NCI-H748 treated with DMSO at 0.1 percent for 48 hours (cell line): Measurements from ENCODE around the gene ESPNL.
"Not testable (repeated sequence)": the region's sequence is repeated elsewhere in the genome, so short reads cannot be mapped to it uniquely, and the experiment has no call there.

Source experiments
- DNase-seq: peaks from one replicate; lab custom pipeline; 2025; lab: John Stamatoyannopoulos, UW

The ESPNL gene

DNA sequence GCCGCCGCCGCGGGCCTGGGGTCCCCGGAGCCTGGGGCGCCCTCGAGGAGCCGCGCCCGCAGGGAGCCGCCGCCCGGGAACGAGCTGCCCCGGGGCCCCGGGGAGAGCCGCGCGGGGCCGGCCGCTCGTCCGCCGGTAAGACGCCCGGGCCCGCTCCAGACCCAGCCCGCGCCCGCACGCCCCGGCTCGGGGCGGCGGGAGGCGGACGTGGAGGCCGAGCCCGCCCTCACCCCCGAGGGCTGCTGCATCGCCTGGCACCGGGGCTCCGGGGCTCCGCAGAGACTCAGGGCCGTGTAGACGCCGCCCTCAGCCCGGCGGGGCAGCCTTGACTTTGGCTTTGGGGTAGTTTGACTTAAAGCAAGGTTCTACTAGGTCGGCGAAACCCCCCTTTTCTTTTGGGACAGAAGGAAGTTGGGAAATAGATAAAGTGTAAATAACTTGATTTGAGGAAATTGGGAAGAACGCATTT lies 59.0 kb downstream of the ESPNL start:
- no peak for DNase-seq

DNA sequence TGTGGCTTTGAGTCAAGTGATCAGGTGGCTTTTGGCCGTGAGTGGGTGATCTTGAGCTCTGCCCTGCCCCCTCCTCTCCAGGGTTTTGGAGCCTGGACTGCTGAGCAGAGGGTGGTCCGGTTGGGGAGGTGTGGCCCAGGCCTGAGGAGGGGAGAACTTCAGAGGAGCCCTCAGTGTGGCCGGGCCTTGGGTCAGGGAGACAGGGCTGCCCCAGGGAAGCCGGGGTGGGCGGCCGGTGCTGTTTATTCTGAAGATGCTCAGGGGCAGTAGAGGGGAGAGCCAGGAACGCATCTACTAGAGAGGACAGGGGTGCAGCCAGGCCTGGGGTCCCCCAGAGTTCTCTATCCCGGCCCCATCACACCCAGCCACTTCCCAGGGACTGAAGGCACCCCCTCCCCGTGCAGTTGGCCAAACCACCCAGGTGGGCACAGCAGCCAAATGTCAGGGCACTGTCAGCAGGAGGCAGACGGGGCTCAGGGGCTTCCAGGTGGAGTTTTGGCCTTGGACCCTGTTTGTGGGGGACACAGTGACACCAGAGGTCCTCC lies 59.6 kb downstream of the ESPNL start:
- DNase-seq = no peak

DNA sequence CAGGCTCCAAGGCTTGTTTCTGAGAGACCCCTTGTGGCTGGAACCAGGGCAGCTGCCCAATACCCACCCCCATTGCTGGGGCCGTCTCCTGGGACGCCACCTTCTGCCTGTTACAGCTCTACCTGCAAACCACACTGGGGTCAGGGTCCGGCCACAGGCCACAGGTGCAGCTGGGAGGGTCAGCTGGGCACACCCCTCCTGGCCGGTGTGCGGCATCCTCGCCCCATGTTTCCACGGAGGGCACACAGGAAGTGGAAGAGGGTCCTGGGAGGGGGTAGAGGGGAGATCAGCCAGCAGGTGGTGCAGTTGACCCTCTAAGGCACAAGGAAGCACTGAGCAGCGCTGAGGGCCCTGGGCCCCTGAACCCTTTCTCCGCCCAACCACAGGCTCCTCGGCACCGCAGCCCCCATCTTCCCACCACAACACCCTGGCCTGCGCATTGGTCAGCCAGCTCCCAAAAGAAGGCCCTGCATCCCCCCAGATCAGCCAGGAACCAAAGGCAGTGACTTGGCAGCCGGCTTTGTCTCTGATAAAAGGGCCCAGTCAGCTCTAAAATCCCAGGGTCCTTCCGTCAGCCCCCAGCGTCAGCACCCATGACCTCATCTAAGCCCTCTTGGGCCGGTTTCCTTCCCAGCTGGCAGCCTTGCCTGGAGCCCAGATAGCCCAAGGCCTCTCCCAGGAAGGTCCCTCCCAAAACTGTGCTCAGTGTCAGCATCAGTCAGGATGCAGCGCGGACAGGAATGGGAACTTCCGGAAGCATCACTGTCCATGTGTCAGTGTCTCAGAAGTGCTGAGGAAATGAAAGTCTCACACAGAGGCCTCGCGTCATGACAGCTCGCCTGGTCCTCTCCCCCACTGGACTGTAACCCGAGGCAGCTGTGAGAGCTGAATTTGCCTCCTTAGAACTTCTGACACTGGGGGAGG lies 60.3 kb downstream of the ESPNL start:
- DNase-seq = no peak

DNA sequence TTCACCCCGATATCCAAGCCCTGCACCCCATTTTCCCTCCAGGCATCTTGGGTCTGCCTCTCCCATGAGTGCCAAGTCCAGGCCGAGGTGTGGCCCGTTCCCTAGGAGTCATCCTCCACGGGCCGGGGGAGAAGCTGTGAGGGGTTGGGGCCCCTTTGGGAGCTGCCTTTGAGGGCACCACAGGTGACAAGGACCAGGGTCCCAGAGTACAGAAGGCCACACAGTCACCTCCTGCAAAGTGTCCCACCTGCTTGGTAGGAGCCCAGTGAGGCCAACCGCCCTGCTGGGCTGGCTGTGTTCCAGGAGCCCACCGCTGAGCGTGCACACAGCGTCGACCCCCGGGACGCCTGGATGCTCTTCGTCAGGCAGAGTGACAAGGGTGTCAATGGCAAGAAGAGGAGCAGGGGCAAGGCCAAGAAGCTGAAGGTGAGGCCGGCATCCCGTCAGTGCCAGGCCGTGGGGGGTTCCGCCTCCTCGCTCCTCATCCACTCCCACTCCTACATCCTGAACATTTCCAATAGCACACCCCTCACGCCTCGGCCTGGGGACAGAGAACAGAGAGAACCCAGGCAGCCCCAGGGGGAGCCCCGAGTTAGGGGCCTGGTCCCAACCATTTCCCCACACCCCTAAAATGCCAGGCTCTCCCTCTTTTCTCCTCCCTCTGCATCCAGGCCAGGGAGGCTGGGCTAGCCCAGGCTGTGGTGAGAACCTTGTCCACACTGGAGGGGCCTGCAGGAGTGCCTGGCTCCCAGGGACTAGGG lies 61.3 kb downstream of the ESPNL start:
- no peak for DNase-seq

DNA sequence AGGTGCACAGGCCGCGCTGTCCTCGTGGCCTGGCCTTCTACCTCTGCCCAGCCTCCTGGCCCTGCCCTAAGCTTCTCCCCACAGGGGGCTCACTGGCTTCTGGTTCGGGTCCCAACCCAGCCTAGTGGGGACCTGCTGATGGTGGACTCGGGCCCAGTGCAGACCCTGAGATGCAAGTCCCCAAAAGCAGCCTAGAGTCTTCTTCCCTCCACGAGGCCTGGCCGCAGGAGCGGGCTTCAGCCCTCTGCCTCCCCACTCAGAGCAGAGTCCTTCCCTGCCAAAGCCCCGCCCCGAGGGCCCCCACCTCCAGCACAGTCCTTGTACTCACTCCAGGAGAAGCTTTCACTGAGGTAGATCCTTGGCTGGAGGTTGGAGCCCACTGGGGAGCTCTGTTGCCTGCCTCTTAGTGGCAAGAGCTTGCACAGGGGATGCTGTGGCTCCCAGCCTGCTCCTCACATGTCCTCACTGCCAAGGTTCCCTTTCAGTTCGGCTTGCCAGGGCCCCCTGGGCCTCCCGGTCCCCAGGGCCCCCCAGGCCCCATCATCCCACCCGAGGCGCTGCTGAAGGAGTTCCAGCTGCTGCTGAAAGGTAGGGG lies 62.2 kb downstream of the ESPNL start:
- DNase-seq = no peak

DNA sequence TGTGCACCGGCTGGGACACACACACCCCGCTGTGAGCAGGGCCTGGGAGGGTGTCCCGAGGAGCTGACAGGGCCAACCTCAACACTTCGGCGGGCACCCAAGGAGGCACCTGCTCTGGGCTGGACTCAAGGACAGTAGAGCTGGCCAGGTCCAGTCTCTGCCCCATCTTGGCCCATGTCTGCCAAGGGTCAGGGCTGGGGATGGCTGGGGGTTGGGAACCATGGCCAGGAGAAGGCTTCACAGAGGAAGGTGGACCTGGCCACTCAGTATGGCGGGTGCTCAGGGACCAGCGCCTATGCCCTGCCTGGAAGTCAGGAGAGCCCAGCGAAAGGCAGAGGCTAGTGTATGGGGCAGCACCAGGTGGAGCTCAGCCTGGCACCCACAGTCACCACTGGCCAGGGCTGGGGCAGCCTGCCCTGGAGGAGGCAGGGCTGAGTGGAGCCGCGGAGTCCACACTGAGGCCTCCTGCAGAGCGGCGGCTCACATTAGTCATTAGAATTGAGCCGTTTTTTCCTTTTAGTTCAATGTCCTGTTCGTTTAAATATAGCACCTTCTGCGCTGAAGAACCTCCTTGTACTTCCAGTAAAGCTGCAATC lies 62.8 kb downstream of the ESPNL start:
- no peak for DNase-seq

DNA sequence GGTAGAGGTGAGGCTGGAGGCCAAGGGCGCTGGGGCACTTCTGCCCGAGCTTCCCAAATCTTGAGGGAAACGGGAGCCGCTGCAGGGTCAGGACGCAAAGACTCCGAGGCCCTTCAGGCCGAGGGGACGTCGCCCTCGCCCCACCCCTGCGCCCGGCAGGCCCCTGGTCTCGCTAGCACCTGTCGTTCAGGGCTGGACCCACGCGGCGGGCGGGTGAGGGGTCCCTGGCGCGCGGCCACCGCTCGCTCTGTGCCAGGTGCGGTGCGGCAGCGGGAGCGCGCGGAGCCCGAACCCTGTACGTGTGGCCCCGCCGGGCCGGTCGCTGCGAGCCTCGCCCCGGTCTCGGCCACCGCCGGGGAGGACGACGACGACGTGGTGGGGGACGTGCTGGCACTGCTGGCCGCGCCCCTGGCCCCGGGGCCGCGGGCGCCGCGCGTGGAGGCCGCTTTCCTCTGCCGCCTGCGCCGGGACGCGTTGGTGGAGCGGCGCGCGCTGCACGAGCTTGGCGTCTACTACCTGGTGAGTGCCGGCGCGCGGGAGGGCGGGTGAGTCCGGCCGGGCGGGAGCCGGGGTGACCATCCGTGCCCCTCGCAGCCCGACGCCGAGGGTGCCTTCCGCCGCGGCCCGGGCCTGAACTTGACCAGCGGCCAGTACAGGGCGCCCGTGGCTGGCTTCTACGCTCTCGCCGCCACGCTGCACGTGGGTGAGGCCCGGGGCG lies 63.5 kb downstream of the ESPNL start:
- DNase-seq = no peak

DNA sequence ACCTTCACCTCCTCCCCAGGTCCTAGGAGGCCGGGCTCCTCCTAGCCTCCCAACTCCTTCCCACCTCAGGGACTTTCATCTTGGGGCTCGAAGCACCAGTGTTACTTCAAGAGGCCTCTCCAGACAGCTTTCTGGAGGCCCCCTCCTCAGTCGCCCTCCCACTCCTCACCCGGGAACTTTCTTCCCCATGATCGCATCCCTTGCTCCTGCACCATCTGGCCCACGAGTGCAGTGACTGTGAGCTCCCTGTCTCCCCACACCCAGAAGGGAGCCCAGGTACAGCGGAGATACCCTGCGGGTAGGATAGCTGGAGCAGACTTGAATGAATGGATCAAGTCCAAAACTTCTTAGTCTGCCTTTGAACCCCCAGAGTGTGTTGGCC lies 64.8 kb downstream of the ESPNL start:
- DNase-seq = no peak

DNA sequence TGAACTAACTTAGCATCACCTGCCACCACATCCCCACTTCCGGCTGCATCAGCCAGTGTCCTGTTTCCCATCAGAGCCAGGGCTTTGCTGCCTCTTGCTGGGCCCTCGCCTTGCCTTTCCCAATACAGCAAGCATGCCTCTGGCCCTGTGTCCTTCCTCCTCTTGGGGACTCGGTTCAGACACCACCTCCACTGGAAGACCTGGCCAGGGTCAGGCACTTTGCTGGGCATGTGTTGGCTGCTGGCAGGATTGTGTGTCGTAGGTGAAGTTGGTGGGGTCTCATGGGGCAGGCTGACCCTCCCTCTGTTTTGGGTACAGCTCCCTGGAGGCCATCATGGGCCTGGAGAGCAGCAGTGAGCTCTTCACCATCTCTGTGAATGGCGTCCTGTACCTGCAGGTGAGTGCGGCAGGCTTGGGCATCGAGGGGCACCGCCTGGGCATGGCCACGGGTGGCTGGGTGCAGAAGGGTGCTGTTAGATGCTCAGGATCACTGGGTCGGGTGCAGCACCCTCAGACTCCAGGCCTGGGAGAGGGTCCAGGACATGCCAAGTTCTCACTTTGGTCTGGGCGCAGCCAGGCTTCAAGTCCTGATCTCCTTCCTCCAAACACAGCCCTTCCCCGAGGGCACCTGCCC lies 65.3 kb downstream of the ESPNL start:
- DNase-seq = no peak

DNA sequence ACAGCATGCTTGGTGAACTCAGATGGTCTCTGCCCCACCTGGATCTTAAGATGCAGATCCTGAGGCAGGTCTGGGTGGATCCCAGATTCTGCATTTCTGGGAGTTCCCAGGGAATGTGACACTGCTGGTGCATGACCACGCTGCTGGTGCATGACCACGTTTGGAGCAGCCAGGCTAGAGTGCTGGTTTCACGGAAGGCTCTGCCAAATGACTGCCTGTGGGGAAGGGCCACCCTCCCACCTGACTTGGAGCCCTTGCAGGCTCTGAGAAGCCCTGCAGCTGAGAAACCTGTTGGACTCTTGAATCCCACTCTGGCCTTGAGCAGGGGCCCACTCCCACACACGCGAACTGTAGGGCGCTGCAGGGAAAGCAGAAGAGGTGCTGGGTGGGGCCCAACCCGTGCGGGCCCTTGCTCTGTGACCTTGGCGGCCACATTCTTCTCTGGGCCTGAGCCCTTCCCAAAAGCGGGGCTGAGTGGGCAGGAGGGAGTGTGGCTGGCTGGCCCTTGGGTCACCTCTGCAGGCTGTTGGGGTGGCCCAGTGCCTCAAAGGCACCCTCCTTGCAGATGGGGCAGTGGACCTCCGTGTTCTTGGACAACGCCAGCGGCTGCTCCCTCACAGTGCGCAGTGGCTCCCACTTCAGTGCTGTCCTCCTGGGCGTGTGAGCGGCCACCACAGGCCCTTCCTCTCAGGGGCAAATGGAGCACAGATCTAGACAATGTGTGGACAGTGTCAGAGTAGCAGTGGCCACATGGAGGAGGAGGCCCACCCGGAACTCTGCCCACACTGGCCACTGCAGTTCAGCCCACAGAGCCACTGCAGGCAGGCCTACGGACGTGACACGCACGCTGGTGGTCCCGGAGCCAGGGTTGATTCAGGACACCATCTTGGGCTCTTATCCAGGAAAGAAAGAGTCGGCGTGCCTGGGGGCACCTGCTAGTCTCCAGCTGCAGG lies 66.5 kb downstream of the ESPNL start:
- DNase-seq = no peak

DNA sequence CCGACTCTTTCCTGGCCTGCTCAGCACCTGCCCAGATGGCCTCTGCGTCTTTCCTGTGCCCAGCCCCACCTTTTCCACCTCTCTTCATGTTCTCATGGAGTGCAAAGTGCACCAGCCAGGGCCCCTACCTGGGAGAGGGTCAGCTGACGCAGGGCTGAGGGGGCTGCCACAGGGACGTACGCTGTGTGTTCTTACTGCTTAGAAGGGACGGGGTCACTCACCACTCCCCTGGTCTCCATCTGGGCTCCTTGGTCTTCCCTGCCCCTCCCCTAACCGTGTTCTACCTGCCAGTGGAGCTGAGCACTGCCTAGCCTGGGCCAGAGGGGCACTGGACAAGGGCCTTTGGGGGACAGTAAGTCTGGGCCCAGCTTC lies 67.2 kb downstream of the ESPNL start:
- no peak for DNase-seq

DNA sequence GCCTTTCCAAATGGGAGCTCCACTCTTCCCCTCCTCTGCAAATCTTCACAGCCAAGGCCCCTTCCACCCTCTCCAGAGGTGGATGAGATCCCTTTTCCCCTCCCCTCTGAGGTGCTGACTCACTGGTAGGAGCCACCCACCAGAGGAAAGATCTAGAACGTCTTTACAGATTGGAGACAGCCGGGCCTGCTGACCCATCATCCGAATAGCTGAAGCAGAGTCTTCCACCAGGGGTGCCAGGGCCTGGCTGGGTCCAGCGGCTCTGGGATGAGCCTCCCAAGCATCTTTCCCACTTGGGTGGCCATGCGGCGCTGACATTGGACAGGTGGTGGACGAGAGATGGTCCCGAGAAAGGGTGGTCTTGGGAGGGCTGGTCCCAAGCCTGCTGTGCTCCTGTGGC lies 67.6 kb downstream of the ESPNL start:
- no peak for DNase-seq

DNA sequence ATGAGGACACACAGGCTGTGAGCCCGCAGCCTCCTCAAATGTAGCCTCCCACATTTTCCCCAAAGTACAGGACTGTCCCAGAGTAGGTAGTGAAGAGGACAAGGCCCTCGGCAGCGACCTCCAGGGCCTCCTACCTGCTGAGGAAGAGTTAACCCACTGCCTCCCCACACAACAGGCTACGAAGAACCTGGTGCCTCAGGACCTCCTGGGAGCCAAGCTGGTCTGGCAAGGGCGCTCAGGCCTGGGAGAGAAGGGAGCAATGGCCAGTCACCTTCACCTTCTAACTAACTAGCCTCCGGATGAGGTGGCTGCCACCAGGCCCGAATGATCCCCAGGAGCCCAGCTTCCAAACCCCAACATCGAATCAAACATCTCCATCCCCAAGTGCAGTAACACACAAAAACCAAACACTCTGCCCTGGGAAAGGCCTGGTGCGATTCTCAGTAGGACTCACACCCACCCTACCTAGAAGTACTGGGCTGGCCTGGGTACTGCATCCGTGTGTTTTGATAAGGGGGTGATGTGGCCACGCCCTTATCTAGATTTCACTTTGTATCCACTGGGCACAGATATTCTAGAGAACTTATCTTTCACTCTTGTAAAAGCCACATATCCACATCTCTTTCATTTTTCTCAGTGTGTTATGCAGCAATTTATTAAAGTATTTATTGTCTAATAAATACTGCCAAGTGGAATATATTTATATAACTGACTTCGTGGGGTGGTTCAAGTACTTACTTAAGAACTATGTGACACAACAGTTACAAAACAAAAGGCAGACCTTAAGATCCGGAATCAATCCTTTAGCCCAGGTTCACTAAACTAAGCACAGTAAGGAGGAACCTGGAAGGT lies 68.3 kb downstream of the ESPNL start:
- no peak for DNase-seq

DNA sequence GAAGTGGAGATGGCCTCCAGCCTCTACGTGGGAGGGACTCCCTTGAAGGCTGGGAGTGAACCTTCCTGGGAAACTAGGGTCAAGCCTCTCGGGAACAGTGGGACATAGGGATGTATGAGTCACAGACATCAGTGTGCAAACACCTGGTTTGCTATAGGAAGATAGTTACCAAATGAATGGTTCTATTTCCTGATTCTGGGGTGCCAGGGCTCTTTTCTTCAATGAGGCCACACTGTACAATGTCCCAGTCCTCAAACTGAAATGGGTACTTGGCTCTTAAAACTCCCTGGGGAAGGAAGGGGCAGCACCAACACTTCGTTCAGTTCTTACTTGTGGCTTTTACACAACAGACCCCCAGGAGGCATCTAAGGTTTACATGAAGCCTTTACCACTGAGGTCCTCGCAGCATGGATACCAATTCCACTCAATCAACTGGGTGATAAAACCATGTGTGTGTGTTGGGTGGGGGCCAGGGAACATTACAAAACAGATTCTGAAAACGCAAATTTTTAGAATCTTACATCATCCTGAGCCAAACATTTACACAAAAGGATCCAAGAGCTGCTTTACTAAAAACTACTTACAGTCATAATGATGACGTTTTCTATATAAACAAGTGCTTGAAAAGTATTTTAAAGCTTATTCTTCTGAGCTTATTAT lies 69.0 kb downstream of the ESPNL start:
- DNase-seq = no peak

DNA sequence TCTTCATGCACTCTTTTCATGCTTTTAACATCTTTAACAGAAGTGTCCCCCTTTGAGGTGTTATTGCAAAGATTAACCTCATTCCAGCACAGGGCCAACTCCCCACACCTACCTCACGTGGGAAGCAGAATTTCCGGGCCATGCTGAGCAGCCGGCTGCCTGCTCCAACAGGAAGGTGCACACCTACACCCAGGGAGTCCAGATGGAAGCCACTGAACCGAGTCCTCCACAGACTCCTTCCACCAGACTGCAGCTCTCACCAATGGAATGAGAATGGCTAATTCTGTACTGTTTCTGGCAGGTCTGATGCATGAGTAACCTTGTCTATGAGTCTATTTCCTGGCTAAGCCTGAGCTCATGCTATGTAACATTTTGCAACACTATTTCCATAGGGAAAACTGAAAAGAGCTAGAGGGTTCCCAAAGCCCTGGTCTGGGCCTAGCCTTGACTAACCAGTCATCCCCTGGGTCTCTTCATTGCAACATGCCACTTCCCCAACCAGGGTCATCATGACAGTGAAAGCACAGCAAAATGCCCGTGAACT lies 69.6 kb downstream of the ESPNL start:
- DNase-seq = no peak

DNA sequence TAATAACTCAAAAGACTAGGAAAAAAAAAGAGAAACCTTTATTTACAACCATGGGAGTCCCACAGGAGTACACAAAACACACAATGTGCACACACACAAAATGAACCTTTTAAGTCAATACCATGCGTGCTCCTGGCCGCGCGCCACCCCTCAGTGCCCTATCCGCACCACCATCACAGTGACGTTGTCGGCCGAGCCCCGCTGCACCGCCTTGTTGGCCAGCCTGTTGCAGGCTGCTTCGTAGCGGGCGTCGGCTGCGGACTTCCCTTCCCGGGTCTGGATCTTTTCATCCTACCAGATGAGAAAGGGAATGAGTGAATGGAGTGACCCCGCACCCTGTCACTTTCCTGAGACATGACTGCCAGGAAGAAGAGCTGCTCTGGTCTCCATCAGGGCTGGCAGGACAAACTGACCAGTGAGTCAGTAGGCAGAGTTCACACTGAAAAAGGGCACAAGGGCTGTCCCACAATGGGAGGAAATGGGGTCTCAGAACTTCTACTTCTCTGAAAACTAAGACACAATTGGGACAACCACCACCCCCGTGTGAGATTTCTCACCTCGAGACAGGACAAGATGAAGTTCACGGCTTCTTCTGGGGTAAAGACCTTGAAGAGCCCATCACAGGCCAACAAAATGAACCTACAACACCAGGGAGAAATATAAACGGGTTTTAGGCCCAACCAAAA lies 70.4 kb downstream of the ESPNL start:
- no peak for DNase-seq

DNA sequence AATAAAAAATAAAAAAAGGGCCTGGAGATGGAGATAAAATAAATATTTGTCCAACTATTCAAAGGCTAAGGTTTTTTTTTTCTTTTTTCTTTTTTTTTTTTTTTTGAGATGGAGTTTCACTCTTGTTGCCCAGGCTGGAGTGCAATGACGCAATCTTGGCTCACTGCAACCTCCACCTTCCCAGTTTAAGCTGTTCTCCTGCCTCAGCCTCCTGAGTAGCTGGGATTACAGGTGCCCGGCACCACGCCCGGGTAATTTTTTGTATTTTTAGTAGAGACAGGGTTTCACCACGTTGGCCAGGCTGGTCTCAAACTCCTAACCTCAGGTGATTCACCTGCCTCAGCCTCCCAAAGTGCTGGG lies 70.9 kb downstream of the ESPNL start:
- not testable (repeated sequence) for DNase-seq
